T-helper 1 cell treated with Interleukin-12 subunit alpha and Interleukin-12 subunit beta and Interleukin-4 antibody, amounts not matched to agents 30 ng/mL and 1 ng/mL, for 36 hours (primary cell): ENCODE data around the gene CMTM8. TPM values are rescaled to one million over a fixed set of nuclear protein-coding genes. Genes with fewer than 3 reads are reported as not detected.

Experiments
- intact Hi-C: fragments of 100-400 bp; cut with micrococcal nuclease; formaldehyde crosslinking; loops from one replicate; pipeline ENCODE4 v1.15.1; 2024
- total RNA-seq: library from RNA; stranded (reverse); gene quantifications from 2 replicates; pipeline ENCODE4 v1.2.3, GENCODE V29; 2022

The CMTM8 gene
- total RNA-seq, 1 donor from 2014 or later, result 8.5 TPM

- intact Hi-C loops, result loop anchor here (10.0 kb wide), 1 partner anchor 1252 kb away; no protein-coding TSS in a partner anchor
Measured at GRCh38 chr3:32326795-32327194, 88.3 kb downstream of the CMTM8 start.

- intact Hi-C loops, result loop anchor here (1.0 to 2.0 kb wide), 4 partner anchors 31 to 157 kb away; no protein-coding TSS in a partner anchor
Measured at GRCh38 chr3:32334675-32335074, 96.2 kb downstream of the CMTM8 start.

- intact Hi-C loops, result loop anchor here (2.0 kb wide), 1 partner anchor 39 kb away; no protein-coding TSS in a partner anchor
Measured at GRCh38 chr3:32335365-32336112, 97.1 kb downstream of the CMTM8 start.

- intact Hi-C loops, result no loop called here
Measured at GRCh38 chr3:32336113-32336498, 97.6 kb downstream of the CMTM8 start.

- intact Hi-C loops, result no loop called here
Measured at GRCh38 chr3:32337505-32337904, 99.0 kb downstream of the CMTM8 start.

DNA sequence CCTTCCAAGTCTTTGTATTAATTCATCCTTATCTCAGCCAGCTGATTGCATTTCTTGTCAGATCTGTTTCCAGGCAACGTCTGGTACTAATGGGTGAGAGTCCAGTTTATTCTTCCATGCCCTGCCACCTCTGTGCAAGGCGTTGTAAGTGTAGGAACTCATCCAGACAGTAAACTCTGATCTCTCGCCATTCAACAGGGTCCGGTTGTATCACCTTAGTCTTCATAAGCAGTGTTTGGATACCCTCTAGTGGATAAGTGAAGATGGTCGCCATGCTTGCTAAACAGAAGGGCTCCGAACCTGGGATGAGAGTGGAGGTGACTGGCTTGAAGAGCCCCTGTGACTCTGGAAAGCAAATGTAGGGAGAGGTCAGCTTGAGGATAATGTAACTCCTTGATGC lies 101.6 kb downstream of the CMTM8 start:
- intact Hi-C loops, result loop anchor here (1.0 to 2.0 kb wide), 5 partner anchors 44 to 321 kb away; partner anchors contain the start of gene CMTM8

DNA sequence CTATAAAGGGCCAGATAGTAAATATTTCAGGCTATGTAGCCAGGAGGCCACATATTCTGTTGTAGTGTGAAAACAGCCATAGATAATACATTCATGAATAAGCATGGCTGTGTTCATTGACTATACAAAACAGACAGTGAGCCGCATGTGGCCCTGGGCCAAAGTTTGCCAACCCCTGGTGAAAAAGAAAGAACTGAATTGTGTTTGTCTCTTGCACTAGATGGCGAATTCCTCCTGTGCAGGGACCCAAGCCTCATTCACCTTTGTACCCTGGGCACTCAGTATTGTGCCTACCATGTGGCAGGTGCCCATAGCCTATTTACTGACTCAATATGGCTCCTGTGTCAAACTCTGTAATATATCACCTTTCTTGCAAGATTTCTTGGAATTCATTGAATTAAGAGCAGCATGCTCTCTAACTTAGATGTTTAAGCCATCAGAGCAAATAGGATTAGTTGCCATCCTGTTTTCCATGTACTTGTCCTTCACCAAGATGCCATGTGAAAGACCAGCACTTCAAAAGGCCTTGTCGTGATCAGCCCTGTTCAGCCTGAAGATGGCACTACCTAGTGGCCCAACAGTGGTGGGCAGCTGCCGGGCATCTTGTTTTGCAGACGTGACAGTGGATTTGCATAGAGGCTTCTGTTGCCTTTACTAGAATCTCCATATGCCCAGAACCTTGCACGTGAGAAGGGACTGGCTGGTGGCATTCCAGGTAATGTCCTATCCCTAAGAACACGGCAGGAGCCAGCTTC lies 102.3 kb downstream of the CMTM8 start:
- intact Hi-C loops, result loop anchor here (1.0 to 2.0 kb wide), 5 partner anchors 44 to 321 kb away; partner anchors contain the start of gene CMTM8

- intact Hi-C loops, result no loop called here
Measured at GRCh38 chr3:32347343-32348125, 109.1 kb downstream of the CMTM8 start.

GRCh38 chr3:32349184-32349583 lies 110.7 kb downstream of the CMTM8 start:
- intact Hi-C loops, result no loop called here

- intact Hi-C loops, result no loop called here
Measured at GRCh38 chr3:32352563-32352962, 114.1 kb downstream of the CMTM8 start.

DNA sequence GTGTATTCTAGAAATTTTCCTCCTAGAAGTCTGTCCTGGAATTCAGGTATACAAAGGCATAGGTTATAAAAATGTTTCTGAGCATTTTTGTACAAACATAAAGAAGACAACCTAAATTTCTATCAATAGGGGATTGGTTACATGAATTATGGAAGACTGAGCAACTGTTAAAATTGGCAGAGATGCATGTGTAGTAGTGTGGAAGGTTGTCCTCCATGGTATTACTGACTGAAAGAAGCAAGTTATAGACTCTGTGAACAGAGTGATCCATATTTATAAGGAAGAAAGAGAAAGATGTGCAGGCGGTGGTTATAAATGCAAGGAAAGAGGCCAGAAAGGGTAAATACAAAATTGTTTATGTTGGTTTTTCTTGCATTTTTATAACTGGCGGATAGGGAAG lies 114.9 kb downstream of the CMTM8 start:
- intact Hi-C loops, result no loop called here

DNA sequence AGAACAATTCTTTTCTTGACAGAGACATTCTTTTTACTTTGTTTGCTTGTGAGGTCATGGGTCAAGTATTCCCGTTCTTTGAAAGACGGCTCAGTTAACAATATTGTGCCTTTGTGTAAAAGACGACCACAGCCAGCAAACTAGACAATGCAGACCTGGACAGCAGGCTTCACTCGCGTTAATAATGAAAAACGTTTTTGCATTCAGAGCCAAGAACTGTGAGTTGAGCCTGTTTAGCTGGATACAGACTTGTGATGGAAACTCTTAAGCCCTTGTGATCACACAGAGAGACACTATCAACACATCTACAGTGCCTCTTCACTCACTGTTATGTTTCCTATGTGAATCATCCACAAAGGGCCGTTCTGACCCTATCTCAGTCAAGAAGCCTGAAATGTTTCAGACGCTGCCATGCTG lies 115.9 kb downstream of the CMTM8 start:
- intact Hi-C loops, result no loop called here

DNA sequence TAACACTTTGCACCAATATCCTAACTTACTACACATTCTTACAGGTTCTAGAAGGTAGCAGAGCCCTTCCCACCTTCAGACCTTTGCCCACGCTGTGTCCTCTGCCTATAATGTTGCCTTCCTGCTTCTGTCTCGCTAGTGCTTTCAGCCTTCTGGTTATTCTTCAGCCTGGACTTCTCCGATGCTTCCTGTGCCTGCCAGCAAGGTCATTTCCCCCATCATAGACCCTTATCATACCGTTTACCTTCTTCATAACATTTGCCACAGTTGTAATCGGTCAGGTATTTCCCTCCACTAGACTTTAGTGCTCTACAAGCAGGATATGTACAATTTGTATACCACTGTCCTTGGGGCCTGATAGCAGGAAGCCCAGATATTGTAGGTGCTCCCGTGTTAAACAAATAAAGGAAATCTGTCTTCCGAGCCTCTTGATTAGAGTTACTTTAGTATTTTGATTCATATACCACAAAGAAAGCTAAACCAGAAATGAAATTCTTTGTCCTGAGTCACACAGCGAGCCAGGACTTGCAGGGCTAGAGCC lies 117.3 kb downstream of the CMTM8 start:
- intact Hi-C loops, result no loop called here

- intact Hi-C loops, result no loop called here
Measured at GRCh38 chr3:32359766-32360492, 121.4 kb downstream of the CMTM8 start.

- intact Hi-C loops, result no loop called here
Measured at GRCh38 chr3:32360493-32360827, 122.0 kb downstream of the CMTM8 start.

- intact Hi-C loops, result no loop called here
Measured at GRCh38 chr3:32366638-32367397, 128.3 kb downstream of the CMTM8 start.

DNA sequence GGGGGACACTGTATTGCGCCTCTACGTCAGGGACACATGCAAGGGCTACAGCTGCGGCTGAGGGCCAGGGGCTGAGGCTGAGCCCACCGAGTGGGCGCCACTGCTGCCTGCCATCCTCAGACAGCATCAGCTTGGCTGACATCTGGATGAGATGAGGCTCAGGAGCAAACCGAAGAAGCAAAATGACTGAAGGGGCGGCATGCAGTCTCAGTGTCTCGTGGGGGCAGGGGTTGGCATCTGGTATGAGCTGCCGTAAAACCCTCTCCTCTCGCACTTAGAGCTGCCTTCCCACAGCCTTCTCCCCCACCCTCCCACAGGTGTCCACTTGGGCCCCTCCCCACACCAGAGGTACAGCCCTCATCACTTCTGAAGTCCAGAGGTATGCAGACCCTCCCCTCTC lies 129.0 kb downstream of the CMTM8 start:
- intact Hi-C loops, result no loop called here

GRCh38 chr3:32371461-32372212 lies 133.2 kb downstream of the CMTM8 start:
- intact Hi-C loops, result loop anchor here (5.0 kb wide), 1 partner anchor 316 kb away; the partner anchor contains the start of gene CNOT10

DNA sequence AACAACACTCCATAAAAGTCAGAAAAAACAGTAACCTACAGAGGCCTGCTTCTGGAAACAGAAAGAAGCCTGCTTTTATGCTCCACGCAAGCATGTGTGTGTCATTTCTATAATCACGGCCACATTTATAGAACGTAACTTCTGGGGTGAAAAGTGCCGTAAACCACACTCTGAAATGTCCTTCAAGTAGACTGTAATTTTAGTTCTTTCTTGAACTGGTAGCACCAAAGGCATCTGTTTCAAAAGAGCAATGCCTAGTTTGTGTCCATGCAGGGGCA lies 133.7 kb downstream of the CMTM8 start:
- intact Hi-C loops, result loop anchor here (5.0 kb wide), 1 partner anchor 315 kb away; the partner anchor contains the start of gene CNOT10
